HG02943 (cell line): ENCODE measurements around the gene ANKRD44.

Source experiments
- ATAC-seq: cut with Tn5 transposase; IDR thresholded peaks from one replicate; pipeline ENCODE4 v1.9.1; 2021; ENCODE audit warnings: mild to moderate bottlenecking, low read depth, moderate library complexity; ENCODE audit not compliant: unreplicated experiment

ANKRD44 gene

DNA sequence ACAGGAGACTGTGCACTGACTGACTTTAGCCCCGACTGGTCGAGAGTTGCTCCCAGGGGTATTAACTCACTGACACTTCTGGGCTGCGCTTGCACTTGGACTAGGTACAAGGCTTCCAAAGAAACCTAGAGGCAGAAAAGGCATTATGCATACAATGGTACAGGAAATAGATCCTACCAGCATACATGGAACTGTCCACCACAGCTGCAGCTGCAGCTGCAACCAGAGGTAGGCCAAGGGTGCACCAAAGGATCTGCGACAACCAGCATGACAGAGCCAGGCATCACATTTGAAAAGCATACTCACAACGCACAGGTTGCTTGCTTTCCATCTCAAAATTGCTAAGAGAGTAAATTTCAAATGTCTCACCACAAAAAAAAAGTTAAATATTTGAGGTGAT lies 361.5 kb downstream of the ANKRD44 start:
- ATAC-seq, result no peak

DNA sequence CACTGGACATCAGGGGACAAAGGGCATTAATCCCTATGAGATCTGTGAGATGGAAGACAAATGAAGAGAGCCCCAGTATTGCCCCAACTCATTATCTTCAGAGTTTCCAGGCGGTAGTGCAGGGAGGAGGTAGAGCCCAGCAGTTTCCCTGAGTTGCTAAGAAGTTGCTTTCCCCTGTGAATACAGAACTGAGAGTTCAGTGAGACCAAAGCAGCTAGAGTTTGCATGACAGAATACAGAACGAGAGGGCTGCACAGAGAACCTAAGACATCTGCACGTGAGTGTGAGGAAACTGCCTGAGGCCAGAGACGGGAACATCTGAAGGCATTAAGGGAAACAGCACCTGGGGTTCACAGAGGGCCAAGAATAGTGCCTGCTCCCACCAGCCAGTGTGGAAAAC lies 366.0 kb downstream of the ANKRD44 start:
- ATAC-seq, result peak; percentile 94

DNA sequence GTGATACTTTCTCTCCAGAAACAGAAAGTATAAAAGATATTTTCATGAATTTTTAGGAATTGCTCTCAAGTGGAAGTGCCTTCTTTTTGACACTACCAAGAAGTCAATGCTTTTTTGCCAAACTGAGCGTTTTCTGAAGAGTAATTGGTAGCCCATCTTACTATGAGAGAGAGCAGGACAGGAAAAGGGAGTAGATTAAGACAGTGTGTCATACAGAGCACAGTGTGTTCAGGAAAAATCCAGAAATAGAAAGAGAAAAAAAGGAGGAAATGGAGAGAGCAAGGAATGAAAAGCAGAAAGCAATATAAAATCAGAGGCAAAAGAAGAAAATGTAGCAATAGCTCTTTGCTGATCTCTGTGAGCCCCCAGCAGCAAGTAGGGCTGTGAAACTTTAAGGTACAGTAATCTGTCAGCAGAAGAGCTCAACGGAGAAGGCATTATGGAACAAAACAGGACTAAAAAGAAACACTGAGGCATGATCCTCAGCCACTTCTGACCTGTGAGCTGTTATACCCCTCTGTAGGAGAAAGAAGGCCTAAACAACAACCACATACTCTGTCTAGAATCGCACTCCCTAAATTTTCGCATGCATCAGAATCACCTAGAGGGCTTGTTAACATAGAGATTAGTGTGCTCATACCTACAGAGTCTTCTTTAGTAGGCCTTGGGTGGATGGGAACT lies 369.0 kb downstream of the ANKRD44 start:
- ATAC-seq, result no peak

- no peak for ATAC-seq
Measured at GRCh38 chr2:196939371-196939770, 371.2 kb downstream of the ANKRD44 start.
